ENCODE results near the gene FGF12. TPM values are rescaled to one million over a fixed set of nuclear protein-coding genes. Genes with fewer than 3 reads are reported as not detected.

Gene FGF12
- polyA plus RNA-seq, 1 of the 3 experiments (the other 2 are of a cell fraction), result 0.30 TPM

DNA sequence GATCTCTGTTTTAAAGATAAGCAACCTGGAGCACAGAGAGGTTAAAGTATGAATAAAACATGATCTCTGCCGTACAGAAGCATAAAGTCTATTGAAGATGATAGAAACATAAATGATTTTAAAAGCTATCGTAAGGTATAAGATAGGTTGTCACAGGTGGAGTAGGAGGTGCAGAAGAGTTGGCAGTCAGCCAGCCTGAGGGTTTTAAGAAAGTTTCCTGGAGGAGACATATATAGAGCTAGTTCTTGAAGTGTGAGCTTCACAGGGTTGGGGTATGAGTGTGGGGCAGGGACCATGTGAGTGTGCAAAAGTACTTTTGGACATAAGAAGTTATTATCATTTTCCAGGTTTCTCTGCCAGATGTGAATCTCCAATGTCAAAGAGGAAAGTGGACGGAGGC, 3.9 kb upstream of the FGF12 start:
- no peaks in the 10 kb centered on the region for H3K9me3 ChIP-seq
- peaks cover 0 to 7% of the 10 kb centered on the region in 2 experiments; a peak in 2 of 4 replicates for H3K4me1 ChIP-seq (ENCODE audit: control insufficient read depth in 1 of 2, insufficient read depth in 2 of 2, low read depth in 1 of 2, low read length in 1 of 2)
- no peak overlapping the region for H3K27ac ChIP-seq (ENCODE audit: low read depth in 2 of 2, low read length in 1 of 2)
- H3K9ac ChIP-seq, result no peak overlapping the region
- 11% methylated on average over 3 of the region's 3 CpGs for WGBS (ENCODE audit: low lambda C conversion rate)
- H2AFZ ChIP-seq (ENCODE audit: low read depth), result no peak overlapping the region
- ChIA-PET CTCF (no interaction called here), POLR2A (no interaction called here)
- no peaks in the 10 kb centered on the region for H4K20me1 ChIP-seq (ENCODE audit: insufficient read depth)
- no peaks in the 10 kb centered on the region for H3F3A ChIP-seq (replicated peaks; ENCODE audit: insufficient read depth)
- H3K79me2 ChIP-seq (ENCODE audit: insufficient read depth), result no peaks in the 10 kb centered on the region
- no peaks in the 10 kb centered on the region for H3K36me3 ChIP-seq (replicated peaks in 1 of 2; ENCODE audit: control insufficient read depth in 1 of 2, insufficient read depth in 2 of 2, low read length in 1 of 2)
- DNase-seq, result no peak
- no peaks in the 10 kb centered on the region for H3K27me3 ChIP-seq (ENCODE audit: insufficient read depth)
- TF ChIP-seq MEF2A (IDR thresholded peaks at IDR 0.05; ENCODE audit: borderline replicate concordance, low read depth) (no peak), FOXJ3 (CRISPR knock-in tag; IDR thresholded peaks at IDR 0.05) (no peak), ELF1 (IDR thresholded peaks at IDR 0.05) (no peak)
- no peak overlapping the region for H3K4me2 ChIP-seq
- H3K4me3 ChIP-seq (ENCODE audit: low read depth in 2 of 2, low read length in 1 of 2), result no peak overlapping the region
- H3K9me2 ChIP-seq, result no peaks in the 10 kb centered on the region

DNA sequence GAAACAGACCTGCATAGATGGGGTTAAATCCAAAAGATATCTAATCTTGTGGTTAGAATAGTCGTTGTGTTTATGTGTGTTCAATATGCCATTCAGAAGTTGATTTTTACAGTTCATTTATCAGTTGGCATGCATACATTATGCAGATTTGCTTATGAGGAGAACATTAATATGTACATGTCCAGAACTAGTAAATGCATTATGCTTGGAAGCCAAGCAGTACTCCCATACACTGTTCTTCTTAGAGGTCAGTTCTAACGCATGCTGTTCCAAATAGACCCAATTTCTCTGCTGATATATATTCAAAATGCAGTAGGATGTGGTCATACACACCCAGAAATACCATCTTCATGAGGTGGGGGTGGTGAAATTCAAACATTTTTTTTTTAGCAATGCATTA, 956 bp downstream of the FGF12 start:
- H3K4me2 ChIP-seq, result no peak overlapping the region
- POLR2A ChIA-PET, result no interaction called here
- no peak overlapping the region for H3K27ac ChIP-seq (ENCODE audit: low read depth in 2 of 2, low read length in 1 of 2)
- H3K9me3 ChIP-seq, result no peaks in the 10 kb centered on the region
- CTCF ChIA-PET, result no interaction called here
- WGBS (ENCODE audit: low lambda C conversion rate), result 2% methylated on average over 2 of the region's 2 CpGs
- TF ChIP-seq MXI1 (IDR thresholded peaks at IDR 0.05; ENCODE audit: low read depth, low read length) (no peak), SIN3A (IDR thresholded peaks at IDR 0.05; ENCODE audit: borderline replicate concordance, low read depth, low read length) (no peak), GABPA (IDR thresholded peaks at IDR 0.05; ENCODE audit: low read depth) (no peak), FOXJ3 (CRISPR knock-in tag; IDR thresholded peaks at IDR 0.05) (no peak), RCOR1 (IDR thresholded peaks at IDR 0.05; ENCODE audit: low read length) (no peak), YY1 (IDR thresholded peaks at IDR 0.05; ENCODE audit: low read depth) (no peak), MEF2A (IDR thresholded peaks at IDR 0.05; ENCODE audit: borderline replicate concordance, low read depth) (no peak), ELF1 (IDR thresholded peaks at IDR 0.05) (no peak)
- TF ChIP-seq, protein P1, sequence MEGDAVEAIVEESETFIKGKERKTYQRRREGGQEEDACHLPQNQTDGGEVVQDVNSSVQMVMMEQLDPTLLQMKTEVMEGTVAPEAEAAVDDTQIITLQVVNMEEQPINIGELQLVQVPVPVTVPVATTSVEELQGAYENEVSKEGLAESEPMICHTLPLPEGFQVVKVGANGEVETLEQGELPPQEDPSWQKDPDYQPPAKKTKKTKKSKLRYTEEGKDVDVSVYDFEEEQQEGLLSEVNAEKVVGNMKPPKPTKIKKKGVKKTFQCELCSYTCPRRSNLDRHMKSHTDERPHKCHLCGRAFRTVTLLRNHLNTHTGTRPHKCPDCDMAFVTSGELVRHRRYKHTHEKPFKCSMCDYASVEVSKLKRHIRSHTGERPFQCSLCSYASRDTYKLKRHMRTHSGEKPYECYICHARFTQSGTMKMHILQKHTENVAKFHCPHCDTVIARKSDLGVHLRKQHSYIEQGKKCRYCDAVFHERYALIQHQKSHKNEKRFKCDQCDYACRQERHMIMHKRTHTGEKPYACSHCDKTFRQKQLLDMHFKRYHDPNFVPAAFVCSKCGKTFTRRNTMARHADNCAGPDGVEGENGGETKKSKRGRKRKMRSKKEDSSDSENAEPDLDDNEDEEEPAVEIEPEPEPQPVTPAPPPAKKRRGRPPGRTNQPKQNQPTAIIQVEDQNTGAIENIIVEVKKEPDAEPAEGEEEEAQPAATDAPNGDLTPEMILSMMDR (IDR thresholded peaks at IDR 0.05), result no peak
- H3K9ac ChIP-seq, result no peak overlapping the region
- no peaks in the 10 kb centered on the region for H3K27me3 ChIP-seq (ENCODE audit: insufficient read depth)
- H3F3A ChIP-seq (replicated peaks; ENCODE audit: insufficient read depth), result no peaks in the 10 kb centered on the region
- no peaks in the 10 kb centered on the region for H3K79me2 ChIP-seq (ENCODE audit: insufficient read depth)
- no peaks in the 10 kb centered on the region for H4K20me1 ChIP-seq (ENCODE audit: insufficient read depth)
- H3K4me3 ChIP-seq (ENCODE audit: low read depth in 2 of 2, low read length in 1 of 2), result no peak overlapping the region
- no peak overlapping the region for H2AFZ ChIP-seq (ENCODE audit: low read depth)
- no peak for DNase-seq
- no peaks in the 10 kb centered on the region for H3K9me2 ChIP-seq
- no peaks in the 10 kb centered on the region for H3K36me3 ChIP-seq (replicated peaks in 1 of 2; ENCODE audit: control insufficient read depth in 1 of 2, insufficient read depth in 2 of 2, low read length in 1 of 2)
- H3K4me1 ChIP-seq (ENCODE audit: control insufficient read depth in 1 of 2, insufficient read depth in 2 of 2, low read depth in 1 of 2, low read length in 1 of 2), result peaks cover 0 to 7% of the 10 kb centered on the region in 2 experiments; a peak in 2 of 4 replicates

DNA sequence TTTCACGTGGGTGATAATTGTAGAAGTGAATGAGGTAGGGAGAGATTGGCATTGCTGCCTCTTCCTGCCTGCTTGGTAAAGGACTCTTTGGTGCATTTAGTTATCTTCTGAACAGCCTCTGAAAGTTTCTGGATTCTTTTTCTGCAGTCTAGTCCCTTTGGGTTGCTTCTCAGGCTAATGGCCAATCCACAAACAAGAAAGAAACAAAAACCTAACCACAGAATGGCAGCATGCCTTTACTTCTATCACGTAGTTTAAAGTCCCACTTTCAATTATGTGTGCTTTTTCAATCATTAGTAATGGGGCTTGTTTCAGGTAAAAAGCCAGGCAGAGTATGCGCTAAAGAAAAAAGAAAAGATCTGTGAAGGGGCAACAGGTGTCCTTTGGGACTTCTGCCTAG, 7.4 kb downstream of the FGF12 start:
- Histone ChIP-seq H4K20me1 (ENCODE audit: insufficient read depth) (no peaks in the 10 kb centered on the region), H3K9me3 (no peaks in the 10 kb centered on the region), H3F3A (replicated peaks; ENCODE audit: insufficient read depth) (no peaks in the 10 kb centered on the region), H3K79me2 (ENCODE audit: insufficient read depth) (no peaks in the 10 kb centered on the region), H2AFZ (ENCODE audit: low read depth) (no peak overlapping the region), H3K27ac (ENCODE audit: low read depth in 2 of 2, low read length in 1 of 2) (no peak overlapping the region), H3K9ac (no peak overlapping the region), H3K9me2 (no peaks in the 10 kb centered on the region), H3K36me3 (replicated peaks in 1 of 2; ENCODE audit: control insufficient read depth in 1 of 2, insufficient read depth in 2 of 2, low read length in 1 of 2) (no peaks in the 10 kb centered on the region), H3K4me3 (ENCODE audit: low read depth in 2 of 2, low read length in 1 of 2) (no peak overlapping the region), H3K4me1 (ENCODE audit: control insufficient read depth in 1 of 2, insufficient read depth in 2 of 2, low read depth in 1 of 2, low read length in 1 of 2) (no peaks in the 10 kb centered on the region), H3K4me2 (no peak overlapping the region), H3K27me3 (ENCODE audit: insufficient read depth) (no peaks in the 10 kb centered on the region)
- no peak for DNase-seq
- CTCF ChIA-PET, result no interaction called here
- WGBS (ENCODE audit: low lambda C conversion rate), result 21% methylated on average over 3 of the region's 3 CpGs
- POLR2A ChIA-PET, result no interaction called here
- TF ChIP-seq, protein P1 (IDR thresholded peaks at IDR 0.05), result no peak
- TF ChIP-seq JUND (IDR thresholded peaks at IDR 0.05) (no peak), MEF2A (IDR thresholded peaks at IDR 0.05; ENCODE audit: borderline replicate concordance, low read depth) (no peak), GATA2 (CRISPR knock-in tag; IDR thresholded peaks at IDR 0.05) (no peak), CHD2 (IDR thresholded peaks at IDR 0.05; ENCODE audit: low read length, partially characterized antibody) (no peak), SMC3 (IDR thresholded peaks at IDR 0.05; ENCODE audit: low read depth, low read length) (no peak), RFX5 (IDR thresholded peaks at IDR 0.05; ENCODE audit: low read length) (no peak)
- TF ChIP-seq, protein P2, sequence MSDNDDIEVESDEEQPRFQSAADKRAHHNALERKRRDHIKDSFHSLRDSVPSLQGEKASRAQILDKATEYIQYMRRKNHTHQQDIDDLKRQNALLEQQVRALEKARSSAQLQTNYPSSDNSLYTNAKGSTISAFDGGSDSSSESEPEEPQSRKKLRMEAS (IDR thresholded peaks at IDR 0.05; ENCODE audit: low read depth), result no peak
- TF ChIP-seq, protein P3, sequence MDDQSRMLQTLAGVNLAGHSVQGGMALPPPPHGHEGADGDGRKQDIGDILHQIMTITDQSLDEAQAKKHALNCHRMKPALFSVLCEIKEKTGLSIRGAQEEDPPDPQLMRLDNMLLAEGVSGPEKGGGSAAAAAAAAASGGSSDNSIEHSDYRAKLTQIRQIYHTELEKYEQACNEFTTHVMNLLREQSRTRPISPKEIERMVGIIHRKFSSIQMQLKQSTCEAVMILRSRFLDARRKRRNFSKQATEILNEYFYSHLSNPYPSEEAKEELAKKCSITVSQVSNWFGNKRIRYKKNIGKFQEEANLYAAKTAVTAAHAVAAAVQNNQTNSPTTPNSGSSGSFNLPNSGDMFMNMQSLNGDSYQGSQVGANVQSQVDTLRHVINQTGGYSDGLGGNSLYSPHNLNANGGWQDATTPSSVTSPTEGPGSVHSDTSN (IDR thresholded peaks at IDR 0.05), result no peak
- TF ChIP-seq, protein P4, sequence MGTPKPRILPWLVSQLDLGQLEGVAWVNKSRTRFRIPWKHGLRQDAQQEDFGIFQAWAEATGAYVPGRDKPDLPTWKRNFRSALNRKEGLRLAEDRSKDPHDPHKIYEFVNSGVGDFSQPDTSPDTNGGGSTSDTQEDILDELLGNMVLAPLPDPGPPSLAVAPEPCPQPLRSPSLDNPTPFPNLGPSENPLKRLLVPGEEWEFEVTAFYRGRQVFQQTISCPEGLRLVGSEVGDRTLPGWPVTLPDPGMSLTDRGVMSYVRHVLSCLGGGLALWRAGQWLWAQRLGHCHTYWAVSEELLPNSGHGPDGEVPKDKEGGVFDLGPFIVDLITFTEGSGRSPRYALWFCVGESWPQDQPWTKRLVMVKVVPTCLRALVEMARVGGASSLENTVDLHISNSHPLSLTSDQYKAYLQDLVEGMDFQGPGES (IDR thresholded peaks at IDR 0.05; ENCODE audit: low read depth, low read length), result no peak
